HG03175 (cell line): Measurements from ENCODE around the gene NAMPT.
"Not testable (repeated sequence)": the region's sequence is repeated elsewhere in the genome, so short reads cannot be mapped to it uniquely, and the experiment has no call there.

Experiments
- ATAC-seq: cut with Tn5 transposase; IDR thresholded peaks from one replicate; pipeline ENCODE4 v1.9.1; 2021; ENCODE audit warnings: mild to moderate bottlenecking, moderate library complexity; ENCODE audit not compliant: unreplicated experiment

NAMPT gene

DNA sequence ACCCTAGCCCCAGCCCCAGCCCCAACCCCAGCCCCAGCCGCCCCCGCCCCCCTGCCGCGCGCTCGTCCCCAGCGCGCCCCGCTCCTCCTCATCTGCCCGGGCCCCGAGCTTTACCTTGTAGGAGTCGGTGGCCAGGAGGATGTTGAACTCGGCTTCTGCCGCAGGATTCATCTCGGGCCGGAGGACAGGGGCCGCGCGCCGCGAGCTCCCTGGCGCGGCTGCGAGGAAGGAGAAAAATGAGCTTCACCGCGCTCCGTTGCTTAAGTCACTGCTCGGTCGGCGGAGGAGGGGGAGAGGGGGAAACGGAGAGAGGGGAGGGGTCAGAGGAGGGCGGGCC lies at the start of gene NAMPT:
NAMPT (minus strand) TSS at position 270 of the 337 bp plus-strand sequence; CDS start at position 171, 99 bp downstream.
- no peak for ATAC-seq

DNA sequence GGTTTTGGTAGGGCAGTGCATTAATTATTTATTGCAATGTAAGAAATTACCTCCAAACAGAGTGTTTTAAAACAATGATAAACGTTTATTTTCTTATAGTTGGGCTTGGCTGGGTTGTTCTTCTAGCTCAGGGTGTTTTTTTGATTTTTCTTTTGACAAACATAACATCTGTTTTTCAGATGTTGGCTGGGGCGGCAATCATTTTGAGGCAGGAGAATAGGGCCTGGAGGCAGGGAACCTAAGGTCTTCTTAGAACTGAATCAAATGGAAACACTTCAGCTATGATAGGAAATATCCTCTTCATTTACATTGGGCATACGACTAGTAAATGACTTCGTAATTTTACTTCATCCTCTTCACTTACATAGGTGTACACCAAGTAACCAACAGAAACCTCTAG lies 47.4 kb upstream of the NAMPT start:
- ATAC-seq: no peak

DNA sequence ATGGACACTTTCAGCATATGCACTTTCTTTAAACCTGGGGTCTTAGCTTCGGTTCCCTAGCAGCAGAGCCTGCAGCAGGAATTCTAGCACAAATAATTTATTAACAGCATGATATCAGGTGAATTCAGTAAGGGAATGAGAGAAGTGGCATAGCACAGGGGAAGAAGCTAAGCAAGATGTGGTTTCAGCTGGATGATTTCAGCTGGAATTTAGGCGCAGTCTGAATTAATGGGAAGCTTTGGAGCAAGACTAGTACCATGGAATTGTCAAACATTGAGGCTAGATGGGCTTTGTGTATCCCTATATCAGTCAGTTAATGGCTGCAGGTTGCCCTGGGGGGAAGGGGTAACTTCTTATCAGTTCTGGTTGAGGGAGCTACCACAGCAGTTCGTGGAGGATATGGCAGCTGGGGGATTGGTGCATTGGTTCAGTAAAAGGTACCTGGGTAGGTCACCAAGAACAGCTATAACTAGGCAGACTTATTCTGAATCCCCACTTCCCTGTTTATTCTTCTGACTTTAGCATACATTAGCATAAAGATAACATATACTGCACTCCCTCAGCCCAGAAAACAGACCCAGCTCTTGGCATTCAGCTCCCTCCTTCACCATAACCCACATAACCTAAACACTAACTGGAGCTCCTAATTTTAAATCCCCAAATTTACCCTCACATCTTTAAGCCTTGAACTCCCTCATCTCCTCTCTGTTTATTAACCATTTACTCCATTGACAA lies 46.8 kb upstream of the NAMPT start:
- no peak for ATAC-seq

DNA sequence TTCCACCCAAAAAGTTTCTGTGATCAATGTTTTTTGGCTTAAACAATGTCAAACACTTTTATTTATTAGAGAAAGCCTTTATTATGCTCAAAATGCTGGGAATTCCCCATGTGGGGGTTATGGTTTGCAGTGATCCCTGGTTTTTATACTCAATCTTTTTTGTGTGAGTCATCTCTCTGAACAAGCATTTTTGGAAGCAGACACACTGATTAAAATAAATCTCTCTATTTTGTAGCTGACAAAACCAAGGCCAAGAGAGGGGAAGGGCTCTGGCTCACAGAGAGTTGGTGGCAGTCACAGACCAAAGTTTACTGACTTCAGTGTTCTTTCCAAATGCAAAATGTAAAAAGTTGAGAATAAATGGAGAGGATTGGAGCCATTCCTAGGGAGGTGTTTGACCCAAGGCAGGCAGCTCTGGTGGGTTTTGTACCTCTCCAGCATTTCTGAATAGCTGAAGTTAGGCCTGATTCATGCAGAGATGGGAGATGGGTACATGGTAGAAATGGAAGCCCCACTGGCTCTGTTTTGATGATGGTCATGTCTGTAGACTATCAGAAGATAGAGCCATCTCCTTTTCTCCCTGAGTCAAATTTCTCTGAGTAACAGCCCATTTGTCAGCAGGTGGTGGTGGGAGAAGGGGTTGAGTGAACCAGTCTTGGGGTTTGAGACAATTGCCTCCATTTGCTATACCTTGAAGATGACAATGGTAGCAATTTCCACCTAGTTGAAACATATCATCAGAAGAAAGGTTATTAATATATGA lies 45.4 kb upstream of the NAMPT start:
- no peak for ATAC-seq

DNA sequence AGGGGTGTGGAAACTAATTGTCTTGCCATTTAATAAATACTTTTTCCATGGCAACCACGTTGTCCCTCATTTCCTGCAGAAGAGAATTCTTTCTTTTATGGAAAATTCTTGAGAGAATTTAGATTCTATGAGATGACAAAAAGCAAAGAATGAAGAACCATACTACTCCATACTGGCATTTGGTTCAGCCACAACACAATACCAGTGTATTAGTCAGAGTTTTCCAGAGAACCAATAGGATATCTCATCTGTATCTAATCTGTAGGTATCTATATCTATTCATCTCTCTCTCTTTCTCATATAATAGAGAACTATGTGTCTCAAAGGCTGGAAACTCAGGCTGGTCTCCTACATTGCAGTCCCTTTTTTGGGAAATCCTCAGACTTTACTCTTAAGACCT lies 44.6 kb upstream of the NAMPT start:
- ATAC-seq: no peak

DNA sequence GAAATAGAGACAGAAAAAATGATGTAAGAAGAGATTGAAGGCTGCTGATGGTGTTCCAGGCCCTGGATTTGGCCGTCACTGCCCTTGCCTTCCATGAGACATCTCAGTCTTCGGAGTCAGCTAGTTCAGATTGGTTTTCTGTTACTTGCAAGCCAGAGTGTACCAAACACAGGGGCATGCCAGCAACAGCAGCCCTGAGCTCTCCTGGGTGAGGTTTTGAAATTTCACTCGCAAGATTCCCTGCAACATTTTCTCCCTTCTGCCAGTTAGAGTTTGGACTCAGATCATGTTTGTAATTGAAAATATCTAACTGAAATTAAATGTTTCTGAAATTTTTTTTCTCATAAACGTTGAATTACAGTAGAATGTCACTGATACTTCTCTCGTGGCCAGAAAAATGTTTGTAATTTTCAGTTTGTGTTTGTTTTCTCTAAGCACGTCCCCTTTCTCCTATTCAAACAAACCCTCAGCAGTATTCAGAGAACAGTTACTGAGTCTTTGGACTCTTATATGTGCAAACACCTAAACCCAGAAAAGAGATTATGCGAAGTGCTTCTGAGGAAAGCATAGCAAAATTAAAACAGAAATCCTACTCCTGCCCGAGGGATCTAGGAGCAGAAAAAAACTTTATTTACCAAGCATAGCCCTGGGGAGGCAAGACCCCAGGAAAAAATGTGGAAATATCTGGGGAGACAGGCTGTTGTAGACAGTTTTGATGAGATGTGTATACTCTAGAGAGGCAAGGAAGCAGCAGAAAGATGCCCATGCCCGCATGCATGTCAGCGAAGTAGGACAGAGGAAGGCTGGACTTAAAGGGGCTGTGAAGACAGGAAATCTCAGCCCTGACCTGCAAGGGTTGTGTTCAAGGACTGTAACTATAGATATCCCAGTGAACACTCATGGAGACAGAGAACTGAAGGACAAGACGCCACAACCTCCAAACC lies 43.0 kb upstream of the NAMPT start:
- no peak for ATAC-seq

DNA sequence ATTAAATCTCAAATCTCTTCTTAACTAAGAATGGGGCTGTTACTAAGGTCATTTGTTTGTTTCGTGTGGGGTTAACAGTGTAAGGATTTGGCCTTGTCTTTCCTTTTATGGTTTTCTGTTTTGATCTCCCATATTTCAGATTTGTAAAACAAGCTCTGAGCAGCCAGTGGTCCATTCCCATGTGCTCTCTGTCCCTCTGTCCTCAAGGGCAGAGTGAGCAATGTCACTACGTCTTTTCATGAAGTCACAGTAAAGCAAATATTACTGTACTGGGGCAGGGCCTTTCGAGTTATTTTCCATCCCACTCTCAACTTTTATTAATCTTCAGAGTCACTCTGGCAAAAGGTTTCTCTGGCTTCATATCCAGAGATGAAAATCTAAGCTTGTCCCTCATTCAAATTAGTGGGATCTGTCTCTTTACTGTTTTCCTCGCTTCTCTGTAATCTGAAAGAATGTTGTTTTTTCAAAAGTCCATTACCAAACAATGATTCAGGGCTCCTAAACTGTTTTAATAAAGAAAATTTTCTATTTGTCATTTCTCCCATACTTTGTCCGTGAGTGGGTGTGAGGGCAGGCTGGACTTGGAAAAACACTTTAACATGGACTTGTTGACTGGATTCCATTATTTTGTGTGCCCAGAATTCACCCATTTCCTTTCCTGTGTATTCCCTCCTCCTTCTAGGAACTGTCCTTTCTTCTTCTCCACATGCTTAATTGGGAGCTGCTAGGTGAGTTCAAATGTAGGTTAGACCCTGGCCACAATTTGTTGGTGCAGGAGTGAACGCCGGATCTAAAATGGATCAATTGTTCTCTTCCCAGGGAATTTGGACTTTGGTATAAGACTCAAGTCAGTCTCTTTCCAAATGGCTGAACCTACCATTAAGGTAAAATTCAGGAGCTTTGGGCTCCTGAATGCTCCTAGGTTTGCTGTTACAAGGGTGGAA lies 42.1 kb upstream of the NAMPT start:
- no peak for ATAC-seq

DNA sequence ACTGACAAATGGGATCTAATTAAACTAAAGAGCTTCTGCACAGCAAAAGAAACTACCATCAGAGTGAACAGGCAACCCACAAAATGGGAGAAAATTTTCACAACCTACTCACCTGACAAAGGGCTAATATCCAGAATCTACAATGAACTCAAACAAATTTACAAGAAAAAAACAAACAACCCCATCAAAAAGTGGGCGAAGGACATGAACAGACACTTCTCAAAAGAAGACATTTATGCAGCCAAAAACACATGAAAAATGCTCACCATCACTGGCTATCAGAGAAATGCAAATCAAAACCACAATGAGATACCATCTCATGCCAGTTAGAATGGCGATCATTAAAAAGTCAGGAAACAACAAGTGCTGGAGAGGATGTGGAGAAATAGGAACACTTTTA lies 39.7 kb upstream of the NAMPT start:
- not testable (repeated sequence) for ATAC-seq

DNA sequence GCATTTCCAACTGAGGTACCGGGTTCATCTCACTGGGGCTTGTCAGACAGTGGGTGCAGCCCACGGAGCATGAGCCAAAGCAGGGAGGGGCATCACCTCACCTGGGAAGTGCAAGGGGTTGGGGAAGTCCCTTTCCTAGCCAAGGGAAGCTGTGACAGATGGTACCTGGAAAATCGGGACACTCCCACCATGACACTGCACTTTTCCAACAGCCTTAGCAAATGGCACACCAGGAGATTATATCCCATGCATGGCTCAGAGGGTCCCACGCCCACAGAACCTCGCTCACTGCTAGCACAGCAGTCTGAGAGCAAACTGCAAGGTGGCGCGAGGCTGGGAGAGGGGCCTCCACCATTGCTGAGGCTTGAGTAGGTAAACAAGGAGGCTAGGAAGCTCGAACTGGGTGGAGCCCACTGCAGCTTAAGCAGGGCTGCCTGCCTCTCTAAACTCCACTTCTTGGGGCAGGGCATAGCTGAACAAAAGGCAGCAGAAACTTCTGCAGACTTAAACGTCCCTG lies 35.5 kb upstream of the NAMPT start:
- not testable (repeated sequence) for ATAC-seq

DNA sequence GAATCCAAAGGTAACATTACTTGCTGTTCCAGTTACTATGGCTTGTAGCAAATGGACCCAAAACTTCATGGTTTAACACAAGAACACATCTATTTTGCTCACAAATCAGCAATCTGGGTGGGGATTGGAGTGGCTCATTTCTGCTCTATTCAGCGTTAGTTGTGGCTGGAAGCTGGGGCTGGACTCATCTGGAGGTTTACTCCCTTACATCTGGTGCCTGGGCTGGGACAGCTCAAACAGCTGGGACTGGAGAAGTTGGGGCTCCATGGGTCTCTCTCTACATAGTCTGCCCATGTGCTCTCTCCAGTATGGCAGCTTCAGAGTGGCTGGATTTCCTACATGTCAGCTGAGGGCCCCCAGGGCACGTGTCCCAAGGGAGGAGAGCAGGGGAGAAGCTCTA lies 33.7 kb upstream of the NAMPT start:
- no peak for ATAC-seq

DNA sequence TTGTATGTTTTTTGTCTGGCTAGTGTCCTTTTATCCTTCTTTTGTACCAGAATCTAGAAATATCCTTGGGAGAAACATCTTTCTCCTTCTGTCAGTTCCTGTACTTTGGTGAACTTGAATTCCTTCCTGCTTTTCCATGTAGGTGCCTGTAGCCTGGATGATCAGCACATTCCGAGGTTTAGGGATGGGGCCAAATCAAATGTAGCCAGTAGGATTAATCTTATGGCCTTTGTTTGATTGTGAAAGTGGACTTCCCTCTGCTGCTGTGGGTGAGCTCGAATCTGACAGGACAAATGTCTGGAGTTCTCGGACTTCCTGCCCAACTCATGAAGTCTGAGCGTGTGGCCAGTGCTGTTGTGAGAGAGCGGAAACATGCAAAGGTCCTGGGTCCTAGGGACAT lies 33.2 kb upstream of the NAMPT start:
- no peak for ATAC-seq

DNA sequence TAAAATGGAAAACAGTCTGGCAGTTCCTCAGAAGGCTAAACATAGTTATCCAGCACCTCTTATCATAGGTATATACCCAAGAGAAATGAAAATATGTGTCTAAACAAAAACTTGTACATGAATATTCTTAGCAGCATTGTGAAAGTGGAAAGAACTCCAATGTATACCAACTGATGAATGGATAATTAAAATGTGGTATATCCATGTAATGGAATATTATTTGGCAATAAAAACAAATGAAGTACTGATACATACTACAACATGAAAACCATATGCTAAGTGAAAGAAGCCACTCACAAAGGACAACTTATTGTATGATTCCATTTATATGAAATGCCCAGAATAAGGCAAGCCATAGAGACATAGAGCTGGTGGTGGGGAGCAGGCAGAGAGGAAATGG lies 32.2 kb upstream of the NAMPT start:
- no peak for ATAC-seq

DNA sequence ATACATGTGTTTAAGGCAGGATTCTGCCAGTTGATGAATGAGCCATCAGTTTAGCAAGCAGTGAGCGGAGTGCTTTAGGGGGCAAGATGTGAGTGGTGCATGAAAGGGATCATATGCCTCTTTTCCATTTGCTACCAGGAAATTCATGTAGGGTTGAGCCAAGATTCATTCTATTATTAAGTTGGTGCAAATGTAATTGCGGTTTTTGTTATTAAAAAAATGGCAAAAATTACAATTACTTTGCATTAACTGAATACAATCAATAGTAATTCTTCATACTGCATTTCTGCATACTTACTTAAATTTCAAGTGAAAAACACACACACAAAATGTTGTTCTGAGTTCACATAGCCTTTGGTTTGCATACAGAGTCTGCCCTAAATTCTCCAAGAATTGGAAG lies 30.1 kb upstream of the NAMPT start:
- no peak for ATAC-seq

DNA sequence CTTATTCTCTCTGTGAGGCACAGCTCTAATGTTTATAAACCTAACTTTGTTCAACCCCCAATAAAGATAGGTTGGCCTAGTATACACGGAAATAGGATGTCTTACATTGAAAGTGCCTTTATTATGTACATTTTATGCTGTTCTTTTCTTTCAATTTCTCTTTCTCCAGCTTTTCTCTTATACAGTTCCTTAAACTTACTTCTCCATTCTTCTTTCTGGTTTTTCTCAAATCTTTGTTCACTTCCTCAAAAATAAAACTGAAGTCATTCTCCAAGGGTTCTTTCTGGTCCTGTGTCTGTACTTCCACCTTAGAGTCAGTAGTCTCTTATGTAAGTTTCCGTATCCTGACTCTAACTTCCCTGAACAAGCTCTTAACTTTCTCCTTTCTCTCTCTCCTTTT lies 29.2 kb upstream of the NAMPT start:
- ATAC-seq: no peak

DNA sequence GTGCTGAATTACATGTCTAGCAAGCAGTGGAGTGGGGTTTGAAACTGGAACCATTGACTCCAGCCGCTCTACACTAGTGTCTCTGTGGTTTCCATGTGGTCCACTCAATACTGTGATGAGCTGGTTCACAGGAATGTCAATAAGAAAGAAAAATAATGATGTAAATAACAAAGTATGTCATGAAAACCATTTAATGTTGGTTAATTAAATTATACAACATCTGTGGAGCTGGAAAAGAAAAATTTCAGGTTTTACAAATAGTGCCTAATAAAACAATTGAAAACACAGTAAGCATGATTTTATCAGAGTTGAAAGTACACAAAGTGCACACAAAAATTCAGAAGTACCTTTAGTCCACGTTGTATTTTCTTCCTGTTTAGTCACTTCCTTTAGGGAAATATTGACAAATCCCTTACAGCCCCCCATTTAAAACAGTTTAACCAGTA lies 28.7 kb upstream of the NAMPT start:
- no peak for ATAC-seq

DNA sequence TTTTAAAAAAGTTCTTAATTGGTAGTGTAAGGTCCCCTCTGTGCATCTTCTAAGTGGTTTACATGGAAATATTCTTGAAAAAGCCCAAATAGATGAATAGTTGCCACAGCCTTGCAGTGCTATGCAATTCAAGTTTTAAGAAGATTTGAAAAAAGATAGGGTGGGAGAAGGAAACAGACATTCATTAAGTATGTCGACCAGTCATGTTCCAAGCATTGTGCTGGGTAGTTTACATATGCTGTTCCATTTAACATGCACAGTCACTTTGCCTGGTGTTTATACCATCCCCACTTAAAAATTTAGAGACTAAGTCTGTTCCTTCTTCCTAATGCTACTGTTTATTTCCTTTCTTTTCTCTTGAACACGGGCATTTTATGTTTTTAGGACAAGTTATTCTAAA lies 28.1 kb upstream of the NAMPT start:
- no peak for ATAC-seq

DNA sequence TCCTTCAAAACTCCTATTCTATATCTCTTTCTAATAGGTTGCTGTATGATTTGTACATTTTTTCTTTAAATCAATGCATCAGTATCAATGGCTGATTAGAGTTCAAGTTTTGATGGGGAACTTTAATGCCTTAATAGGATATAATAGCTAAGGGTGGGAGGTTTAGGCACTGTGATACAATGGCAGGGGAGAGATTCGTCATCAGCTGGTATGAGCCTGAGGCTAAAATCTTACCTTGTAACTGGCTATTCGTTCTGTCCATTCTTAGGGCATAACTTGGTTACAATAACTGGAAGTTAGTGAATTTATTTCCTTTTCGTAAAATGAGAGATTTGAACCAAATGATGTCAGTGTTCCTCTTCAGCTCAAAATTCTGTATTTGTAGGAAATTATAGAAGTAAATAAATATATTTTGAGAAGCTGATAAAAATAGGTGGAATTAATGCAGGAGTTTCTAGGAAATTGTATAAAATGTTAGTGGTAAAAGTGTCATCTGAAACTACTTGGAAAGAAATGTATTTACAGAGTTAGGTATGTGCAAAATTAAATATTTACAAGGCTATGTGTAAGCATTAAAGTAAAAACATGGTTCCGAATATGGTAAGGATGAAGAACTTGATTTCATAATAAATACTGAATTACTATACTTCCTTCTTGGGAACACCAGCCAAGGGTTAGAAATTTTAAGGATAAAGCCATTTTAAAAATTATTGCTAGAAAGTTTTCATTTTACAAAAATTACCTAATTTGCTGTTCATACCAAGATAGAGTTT lies 27.5 kb upstream of the NAMPT start:
- ATAC-seq: no peak

DNA sequence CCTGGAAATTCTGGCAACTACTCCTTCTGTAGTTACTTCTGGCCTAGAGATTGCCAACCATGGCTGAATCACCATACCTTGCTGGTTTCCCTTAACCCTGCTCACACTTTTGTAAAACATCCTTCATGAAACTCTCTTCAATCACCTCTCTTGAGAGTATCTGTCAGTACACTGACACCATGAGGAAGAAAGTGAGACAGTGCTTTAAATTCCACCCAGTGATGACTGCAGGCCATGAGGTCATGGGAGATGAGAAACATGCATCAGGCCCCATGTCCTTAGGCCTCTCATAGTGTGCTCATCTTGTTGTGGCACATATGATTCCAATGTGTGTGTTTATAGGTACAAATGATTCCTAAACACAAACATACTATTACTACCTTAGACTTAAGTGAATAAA lies 24.6 kb upstream of the NAMPT start:
- ATAC-seq: no peak

DNA sequence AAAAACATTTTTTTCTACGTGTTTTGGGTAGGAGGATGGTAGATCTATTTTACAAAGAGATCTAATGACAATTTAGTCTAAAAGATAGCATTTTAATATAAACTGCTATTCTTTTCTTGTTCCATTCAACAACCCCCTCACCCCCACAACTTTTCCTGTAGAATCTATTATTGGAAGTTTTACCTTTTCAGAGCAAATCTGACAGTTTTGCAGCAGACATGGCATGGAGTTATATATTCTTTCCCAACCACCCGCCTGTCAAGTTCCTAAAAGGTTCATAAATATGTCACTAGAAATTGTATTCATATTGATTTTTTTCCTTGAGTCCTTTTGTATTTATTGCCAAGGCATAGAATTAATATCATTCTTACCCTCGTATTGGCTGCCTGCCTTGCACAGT lies 21.5 kb upstream of the NAMPT start:
- ATAC-seq: no peak
